Nephron progenitor cell (in vitro differentiated cells): Measurements from ENCODE around the gene STT3B.

Source experiments
- DNase-seq: peaks from one replicate; pipeline ENCODE4 v3.0.0; 2021
- H3K27ac Mint-ChIP-seq: 2 replicates; pipeline ENCODE4 v1.8.0; 2021; ENCODE audit warnings: mild to moderate bottlenecking, moderate library complexity, mixed read lengths
- H3K27me3 Mint-ChIP-seq: 2 replicates; pipeline ENCODE4 v1.8.0; 2021; ENCODE audit warnings: mild to moderate bottlenecking, low read depth, mixed read lengths; ENCODE audit not compliant: poor library complexity
- H3K36me3 Mint-ChIP-seq: 2 replicates; pipeline ENCODE4 v1.8.0; 2021; ENCODE audit warnings: low read depth, mixed read lengths
- H3K4me1 Mint-ChIP-seq: 2 replicates; pipeline ENCODE4 v1.8.0; 2021; ENCODE audit warnings: mixed read lengths
- H3K4me3 Mint-ChIP-seq: 2 replicates; pipeline ENCODE4 v1.8.0; 2021; ENCODE audit warnings: mild to moderate bottlenecking, moderate library complexity, mixed read lengths
- H3K9me3 Mint-ChIP-seq: 2 replicates; pipeline ENCODE4 v1.8.0; 2021; ENCODE audit warnings: mild to moderate bottlenecking, moderate library complexity, mixed read lengths
- TF ChIP-seq, protein P1 (sequence below): fragments of 200-600 bp; sonication (generic); IDR thresholded peaks from 2 replicates; pipeline ENCODE4 v1.5.0; 2021; ENCODE audit warnings: antibody characterized with exemption

The STT3B gene

GRCh38 chr3:31559872-31560534 lies 27.3 kb downstream of the STT3B start:
- H3K27ac Mint-ChIP-seq, result no peak overlapping the region
- TF ChIP-seq, protein P1, sequence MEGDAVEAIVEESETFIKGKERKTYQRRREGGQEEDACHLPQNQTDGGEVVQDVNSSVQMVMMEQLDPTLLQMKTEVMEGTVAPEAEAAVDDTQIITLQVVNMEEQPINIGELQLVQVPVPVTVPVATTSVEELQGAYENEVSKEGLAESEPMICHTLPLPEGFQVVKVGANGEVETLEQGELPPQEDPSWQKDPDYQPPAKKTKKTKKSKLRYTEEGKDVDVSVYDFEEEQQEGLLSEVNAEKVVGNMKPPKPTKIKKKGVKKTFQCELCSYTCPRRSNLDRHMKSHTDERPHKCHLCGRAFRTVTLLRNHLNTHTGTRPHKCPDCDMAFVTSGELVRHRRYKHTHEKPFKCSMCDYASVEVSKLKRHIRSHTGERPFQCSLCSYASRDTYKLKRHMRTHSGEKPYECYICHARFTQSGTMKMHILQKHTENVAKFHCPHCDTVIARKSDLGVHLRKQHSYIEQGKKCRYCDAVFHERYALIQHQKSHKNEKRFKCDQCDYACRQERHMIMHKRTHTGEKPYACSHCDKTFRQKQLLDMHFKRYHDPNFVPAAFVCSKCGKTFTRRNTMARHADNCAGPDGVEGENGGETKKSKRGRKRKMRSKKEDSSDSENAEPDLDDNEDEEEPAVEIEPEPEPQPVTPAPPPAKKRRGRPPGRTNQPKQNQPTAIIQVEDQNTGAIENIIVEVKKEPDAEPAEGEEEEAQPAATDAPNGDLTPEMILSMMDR, result no peak
- no peak overlapping the region for H3K4me3 Mint-ChIP-seq
- H3K36me3 Mint-ChIP-seq, result peaks cover 64% of the 10 kb centered on the region
- H3K4me1 Mint-ChIP-seq, result peaks cover 18% of the 10 kb centered on the region
- peaks cover 64% of the 10 kb centered on the region for H3K9me3 Mint-ChIP-seq
- H3K27me3 Mint-ChIP-seq, result no peaks in the 10 kb centered on the region
- DNase-seq, result no peak

- no peaks in the 10 kb centered on the region for H3K27me3 Mint-ChIP-seq
- DNase-seq, result no peak
- TF ChIP-seq, protein P1, result no peak
- H3K4me3 Mint-ChIP-seq, result no peak overlapping the region
- H3K9me3 Mint-ChIP-seq, result peaks cover 46% of the 10 kb centered on the region
- peaks cover 45% of the 10 kb centered on the region for H3K36me3 Mint-ChIP-seq
- H3K4me1 Mint-ChIP-seq, result peaks cover 32% of the 10 kb centered on the region
- peak overlapping the region; percentile 86 for H3K27ac Mint-ChIP-seq
Measured at GRCh38 chr3:31561891-31562290, 29.2 kb downstream of the STT3B start.

DNA sequence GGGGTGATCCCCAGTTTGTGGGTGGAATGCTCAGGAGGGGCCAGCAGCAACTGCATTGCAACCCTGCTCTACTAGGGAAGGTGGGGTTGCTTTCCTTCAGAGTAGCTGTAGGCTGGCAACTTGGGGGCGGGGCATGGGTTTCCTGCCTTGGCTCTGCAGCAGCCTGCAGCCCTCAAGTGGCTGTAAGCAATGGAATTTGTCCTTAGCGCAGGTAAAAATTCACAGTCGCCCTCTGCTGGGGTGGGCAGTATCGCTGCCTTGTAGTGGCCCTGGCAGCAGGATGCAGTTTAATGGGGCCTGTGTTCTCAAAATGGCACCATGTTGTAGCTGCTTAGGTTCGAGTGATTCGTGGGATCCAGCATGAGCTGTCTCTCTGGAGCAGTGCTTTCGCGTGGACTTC lies 29.8 kb downstream of the STT3B start:
- Mint-ChIP-seq H3K9me3 (peaks cover 41% of the 10 kb centered on the region), H3K4me1 (peaks cover 37% of the 10 kb centered on the region), H3K27me3 (no peaks in the 10 kb centered on the region), H3K4me3 (no peak overlapping the region), H3K36me3 (peaks cover 39% of the 10 kb centered on the region), H3K27ac (peak overlapping the region; percentile 86)
- peak; percentile 15 for DNase-seq
- TF ChIP-seq, protein P1, result peak; percentile 8

DNA sequence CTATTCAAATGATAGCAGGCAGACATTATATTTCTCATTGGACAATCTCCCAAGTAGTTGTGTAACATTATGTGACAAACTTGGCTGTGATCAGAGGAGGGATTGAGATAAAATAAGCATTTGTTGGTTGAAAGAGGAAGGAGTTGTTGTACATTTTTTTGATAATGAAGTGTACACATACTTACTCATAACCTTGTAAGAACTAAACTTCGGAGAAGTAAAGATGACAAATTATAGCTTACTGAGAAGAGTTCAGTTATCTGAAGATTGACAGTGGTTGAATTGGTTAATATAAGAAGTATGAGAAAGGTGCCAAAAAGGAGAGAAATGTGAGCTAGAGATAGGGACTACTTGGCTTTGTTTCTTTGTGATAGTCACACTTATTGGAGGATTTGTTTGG lies 32.6 kb downstream of the STT3B start:
- TF ChIP-seq, protein P1, result no peak
- Mint-ChIP-seq H3K9me3 (peaks cover 13% of the 10 kb centered on the region), H3K4me1 (peaks cover 48% of the 10 kb centered on the region), H3K4me3 (no peak overlapping the region), H3K36me3 (peaks cover 11% of the 10 kb centered on the region), H3K27ac (no peak overlapping the region), H3K27me3 (no peaks in the 10 kb centered on the region)
- DNase-seq, result no peak

DNA sequence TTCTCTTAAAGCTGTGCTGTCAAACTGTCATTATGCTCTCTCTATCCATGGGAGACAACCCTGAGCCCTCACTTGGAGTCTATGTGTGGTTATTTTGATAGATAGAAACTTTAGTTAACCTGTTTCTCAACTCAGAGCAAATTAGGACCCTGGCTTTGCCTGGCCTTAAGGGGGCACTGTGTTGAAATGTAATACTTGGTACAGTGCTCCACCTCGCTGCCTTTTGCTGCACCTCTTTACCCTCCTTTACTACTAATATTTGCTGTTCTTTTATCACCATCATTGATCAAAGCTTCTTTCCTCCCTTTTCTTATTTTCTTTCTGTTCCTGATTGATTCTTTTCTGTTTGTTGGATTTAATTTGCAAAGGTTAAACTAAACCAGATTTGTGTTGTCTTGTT lies 34.3 kb downstream of the STT3B start:
- no peak overlapping the region for H3K27ac Mint-ChIP-seq
- TF ChIP-seq, protein P1, result peak; percentile 58
- H3K27me3 Mint-ChIP-seq, result no peaks in the 10 kb centered on the region
- DNase-seq, result no peak
- no peaks in the 10 kb centered on the region for H3K9me3 Mint-ChIP-seq
- H3K4me3 Mint-ChIP-seq, result no peak overlapping the region
- H3K36me3 Mint-ChIP-seq, result peaks cover 3% of the 10 kb centered on the region
- H3K4me1 Mint-ChIP-seq, result peaks cover 49% of the 10 kb centered on the region

GRCh38 chr3:31568649-31569048 lies 35.9 kb downstream of the STT3B start:
- TF ChIP-seq, protein P1, result no peak
- H3K4me3 Mint-ChIP-seq, result no peak overlapping the region
- no peaks in the 10 kb centered on the region for H3K27me3 Mint-ChIP-seq
- DNase-seq, result no peak
- H3K27ac Mint-ChIP-seq, result no peak overlapping the region
- H3K9me3 Mint-ChIP-seq, result no peaks in the 10 kb centered on the region
- H3K36me3 Mint-ChIP-seq, result peaks cover 3% of the 10 kb centered on the region
- H3K4me1 Mint-ChIP-seq, result peaks cover 39% of the 10 kb centered on the region
